Testis (tissue), 2 donors: ENCODE measurements around the gene ANKRD13D.

Source experiments
- CTCF ChIP-seq, 3 experiments: fragments of 450-650 bp in 2 of 3; fragments of 200-600 bp in 1 of 3; sonication (generic) in 1 of 3; IDR thresholded peaks; one replicate each; pipeline ENCODE4 v1.5.1; 2016 to 2019; ENCODE audit warnings: antibody characterized with exemption in 3 of 3, mild to moderate bottlenecking in 2 of 3, moderate library complexity in 1 of 3
- POLR2A ChIP-seq: fragments of 450-650 bp; IDR thresholded peaks from one replicate; pipeline ENCODE4 v1.6.1; 2017; ENCODE audit warnings: antibody characterized with exemption, mild to moderate bottlenecking, moderate library complexity

GRCh38 chr11:67303132-67303834 lies 14.2 kb downstream of the ANKRD13D start, which contains the start of gene SSH3:
- no peak for TF ChIP-seq CTCF (IDR thresholded peaks at IDR 0.05)
- no peak for TF ChIP-seq POLR2A
